HTERT RPE-1 (cell line): ENCODE measurements around the gene FUCA1.
"Not testable (repeated sequence)": the region's sequence is repeated elsewhere in the genome, so short reads cannot be mapped to it uniquely, and the experiment has no call there.

Experiments
- in situ Hi-C: fragments of 300-500 bp; cut with MboI; formaldehyde crosslinking; loops from 4 replicates; pipeline ENCODE4 v1.14.3; 2020; ENCODE audit warnings: low sequenced_read_pairs

The FUCA1 gene

GRCh38 chr1:23867895-23868556 is at the start of gene FUCA1:
Gene FUCA1 (minus strand): TSS chr1:23868290. CDS start chr1:23868286, 4 bp downstream.
- in situ Hi-C loops = no loop called here

GRCh38 chr1:23916209-23917131 is 48.4 kb upstream of the FUCA1 start:
- in situ Hi-C loops = no loop called here

GRCh38 chr1:23915466-23915865 is 47.4 kb upstream of the FUCA1 start:
- in situ Hi-C loops = no loop called here

GRCh38 chr1:23914921-23915320 is 46.8 kb upstream of the FUCA1 start:
- in situ Hi-C loops = no loop called here

GRCh38 chr1:23913212-23913880 is 45.3 kb upstream of the FUCA1 start, which contains the start of gene CNR2:
Gene CNR2 (minus strand): TSS chr1:23913362. CDS start chr1:23875617, 37,745 bp downstream.
- in situ Hi-C loops = no loop called here

- in situ Hi-C loops = no loop called here
Measured at GRCh38 chr1:23911921-23912320, 43.8 kb upstream of the FUCA1 start.

- in situ Hi-C loops = no loop called here
Measured at GRCh38 chr1:23910553-23911246, 42.6 kb upstream of the FUCA1 start.

- in situ Hi-C loops = no loop called here
Measured at GRCh38 chr1:23910144-23910543, 42.1 kb upstream of the FUCA1 start.

GRCh38 chr1:23909412-23909811 is 41.3 kb upstream of the FUCA1 start:
- in situ Hi-C loops = no loop called here

GRCh38 chr1:23908453-23909341 is 40.6 kb upstream of the FUCA1 start:
- in situ Hi-C loops = no loop called here

GRCh38 chr1:23906731-23907130 is 38.6 kb upstream of the FUCA1 start:
- in situ Hi-C loops = no loop called here

GRCh38 chr1:23905461-23906025 is 37.5 kb upstream of the FUCA1 start:
- in situ Hi-C loops = no loop called here

- in situ Hi-C loops = no loop called here
Measured at GRCh38 chr1:23904748-23905357, 36.8 kb upstream of the FUCA1 start.

GRCh38 chr1:23903754-23904153 is 35.7 kb upstream of the FUCA1 start:
- in situ Hi-C loops = no loop called here

GRCh38 chr1:23902321-23903278 is 34.5 kb upstream of the FUCA1 start:
- in situ Hi-C loops = no loop called here

- in situ Hi-C loops = not testable (repeated sequence)
Measured at GRCh38 chr1:23900017-23900416, 31.9 kb upstream of the FUCA1 start.

GRCh38 chr1:23899070-23899469 is 31.0 kb upstream of the FUCA1 start:
- in situ Hi-C loops = no loop called here

- in situ Hi-C loops = no loop called here
Measured at GRCh38 chr1:23897083-23897482, 29.0 kb upstream of the FUCA1 start.
